K562 (cell line): ENCODE results near the gene CRYBG2. TPM values are rescaled to one million over a fixed set of nuclear protein-coding genes. Genes with fewer than 3 reads are reported as not detected.

Experiments
- ARHGAP35 ChIP-seq: fragments of 450-650 bp; IDR thresholded peaks from 2 replicates; pipeline ENCODE4 v1.6.1; 2018; ENCODE audit not compliant: partially characterized antibody
- E4F1 ChIP-seq: fragments of 250-450 bp; sonication (Bioruptor Pico); IDR thresholded peaks from 2 replicates; pipeline ENCODE4 v1.5.0; 2021; ENCODE audit warnings: mild to moderate bottlenecking, borderline replicate concordance
- EP300 ChIP-seq: IDR thresholded peaks from 2 replicates; pipeline ENCODE4 v1.6.1; 2012; ENCODE audit warnings: low read length, improper control_type of control experiment
- FOXP4 ChIP-seq: sonication (generic); formaldehyde crosslinking; IDR thresholded peaks from 2 replicates; pipeline ENCODE4 v1.8.0; 2022; ENCODE audit warnings: mild to moderate bottlenecking, missing genetic modification reagents, borderline replicate concordance
- HCFC1 ChIP-seq: IDR thresholded peaks from 2 replicates; pipeline ENCODE4 v1.6.1; 2012; ENCODE audit warnings: low read depth, low read length, improper control_type of control experiment
- KAT2B ChIP-seq: IDR thresholded peaks from one replicate; pipeline ENCODE4 v1.6.1; 2012; ENCODE audit warnings: low read depth, mild to moderate bottlenecking, control low read depth, inconsistent platforms, low read length, moderate library complexity
- MLLT1 ChIP-seq, 2 experiments: fragments of 450-650 bp; IDR thresholded peaks; 2 replicates each; pipeline ENCODE4 v1.6.1; 2016
- NFE2 ChIP-seq: IDR thresholded peaks from 2 replicates; pipeline ENCODE4 v1.6.1; 2014; ENCODE audit warnings: antibody characterized with exemption, low read depth
- PATZ1 ChIP-seq: fragments of 250-450 bp; sonication (Bioruptor Pico); IDR thresholded peaks from 2 replicates; pipeline ENCODE4 v1.5.0; 2020; ENCODE audit warnings: mild to moderate bottlenecking, borderline replicate concordance
- POLR2AphosphoS5 ChIP-seq: IDR thresholded peaks from 2 replicates; pipeline ENCODE4 v1.6.1; 2011; ENCODE audit warnings: mild to moderate bottlenecking, low read depth, low read length, moderate library complexity; ENCODE audit not compliant: control insufficient read depth, insufficient read depth
- PTBP1 ChIP-seq: fragments of 200-400 bp; formaldehyde crosslinking; IDR thresholded peaks from 2 replicates; pipeline ENCODE4 v1.6.1; 2017; ENCODE audit warnings: low read depth, low read length
- RFX7 ChIP-seq: fragments of 250-450 bp; sonication (Bioruptor Pico); IDR thresholded peaks from 2 replicates; pipeline ENCODE4 v1.5.1; 2021; ENCODE audit warnings: mild to moderate bottlenecking
- SIN3A ChIP-seq, 2 experiments: fragments of 150-350 bp in 1 of 2; IDR thresholded peaks; 2 replicates each; pipeline ENCODE4 v1.6.1; 2011 to 2016; ENCODE audit warnings: borderline replicate concordance in 2 of 2, low read depth in 2 of 2, low read length in 2 of 2, mild to moderate bottlenecking in 2 of 2, moderate library complexity in 2 of 2; ENCODE audit not compliant: control insufficient read depth in 1 of 2
- SIRT6 ChIP-seq: IDR thresholded peaks from one replicate; pipeline ENCODE4 v1.6.1; 2012; ENCODE audit warnings: low read depth, mild to moderate bottlenecking, control low read depth, inconsistent platforms, low read length, moderate library complexity
- SMAD1 ChIP-seq: fragments of 150-350 bp; IDR thresholded peaks from 2 replicates; pipeline ENCODE4 v1.6.1; 2014; ENCODE audit warnings: low read length, low read depth; ENCODE audit not compliant: partially characterized antibody
- SRSF7 ChIP-seq: fragments of 200-400 bp; formaldehyde crosslinking; optimal IDR thresholded peaks from 2 replicates; pipeline ENCODE3; 2017; ENCODE audit warnings: mild to moderate bottlenecking, low read depth, low read length
- TEAD1 ChIP-seq, 2 experiments: fragments of 450-650 bp in 1 of 2; sonication (generic) in 1 of 2; formaldehyde crosslinking; IDR thresholded peaks; 2 replicates each; pipeline versions ENCODE4 v1.4.0 to v1.8.0; 2020 to 2022; ENCODE audit warnings: mild to moderate bottlenecking in 2 of 2, missing genetic modification reagents in 1 of 2
- ZBED1 ChIP-seq: IDR thresholded peaks from 2 replicates; pipeline ENCODE4 v1.6.1; 2014
- ZNF766 ChIP-seq: fragments of 200-800 bp; sonication (Bioruptor generic); conservative IDR thresholded peaks from 2 replicates; pipeline ENCODE4 v1.6.1; 2016; ENCODE audit warnings: missing genetic modification characterization, missing compliant biosample characterization
- ZNF780A ChIP-seq: fragments of 250-450 bp; sonication (Bioruptor Pico); IDR thresholded peaks from 2 replicates; pipeline ENCODE4 v1.5.0; 2021; ENCODE audit warnings: mild to moderate bottlenecking
- polyA plus RNA-seq, 8 experiments: library from polyadenylated mRNA; depleted of rRNA in 4 of 8; stranded (reverse) in 5 of 8; unstranded in 3 of 8; fragments of >200 nt; fragmentation: Nextera tagmentation in 2 of 8; fragmentation: Illumina TruSeq in 1 of 8; extraction: Ambion mirVana in 2 of 8; extraction: Trizol in 1 of 8; gene quantifications; 2 replicates each; pipeline versions ENCODE4 v1.2.1 to v1.2.3, GENCODE V29; 2011 to 2014; ENCODE audit warnings: inconsistent platforms in 1 of 8, missing spikeins in 1 of 8
- total RNA-seq, 7 experiments: library from RNA; depleted of rRNA in 6 of 7; stranded (reverse); fragments of >200 nt in 6 of 7; fragmentation: Illumina TruSeq in 2 of 7; extraction: Trizol in 2 of 7; gene quantifications; 2 replicates each; pipeline versions ENCODE4 v1.2.1 to v1.2.3, GENCODE V29; 2011 to 2021; ENCODE audit warnings: low replicate concordance in 1 of 7

CRYBG2 gene
- total and polyA plus RNA-seq, 9 of the 15 experiments (the other 6 are each of a cell fraction or from before 2014, with no cell fraction given) = 0.39 to 8.5 (median 3.7) TPM

- TF ChIP-seq HCFC1 (0 out of 2 replicates have a peak, but pooled peaks have one; percentile 15), RFX7 (CRISPR knock-in tag) (no peak), SRSF7 (no peak), ZBED1 (0 out of 2 replicates have a peak, but pooled peaks have one; percentile 24), KAT2B (no peak), ZNF780A (CRISPR knock-in tag) (no peak), ZNF766 (CRISPR knock-in tag) (peak; percentile 87), EP300 (peak; percentile 91), PATZ1 (CRISPR knock-in tag) (no peak), POLR2AphosphoS5 (peak; percentile 37; the same call in 1 of the 2 replicates), E4F1 (CRISPR knock-in tag) (no peak), SMAD1 (no peak), TEAD1 (CRISPR knock-in tag; IDR thresholded peaks at IDR 0.05) (peak; percentile 79 to 89), ARHGAP35 (no peak), NFE2 (peak; percentile 94), SIRT6 (no peak), SIN3A (IDR thresholded peaks at IDR 0.05; ENCODE audit: borderline replicate concordance in 2 of 2, control insufficient read depth in 1 of 2, low read depth in 2 of 2, low read length in 2 of 2) (peak; percentile 38 to 53; a peak in 2 of 4 replicates), FOXP4 (peak; percentile 96; the same call in 1 of the 2 replicates), PTBP1 (no peak), MLLT1 (IDR thresholded peaks at IDR 0.05) (peak; percentile 22 to 79; a peak in 2 of 4 replicates)
These were observed 69.2 kb downstream of the CRYBG2 start (continued) for GRCh38 chr1:26284597-26285347.
